ENCODE results near the gene ADCY2.

The ADCY2 gene

GRCh38 chr5:7877851-7878250 is 481.9 kb downstream of the ADCY2 start:
- no peak for DNase-seq

GRCh38 chr5:7878381-7878873 is 482.5 kb downstream of the ADCY2 start:
- DNase-seq, result no peak
